GM19372 (cell line): ENCODE data around the gene TGIF1.
"Not testable (repeated sequence)": the region's sequence is repeated elsewhere in the genome, so short reads cannot be mapped to it uniquely, and the experiment has no call there.

Experiments used
- ATAC-seq: cut with Tn5 transposase; IDR thresholded peaks from one replicate; pipeline ENCODE4 v1.9.1; 2021; ENCODE audit warnings: mild to moderate bottlenecking, low read depth, moderate library complexity; ENCODE audit not compliant: unreplicated experiment

The TGIF1 gene

GRCh38 chr18:3454365-3455089 is 4.6 kb downstream of the TGIF1 start:
- ATAC-seq = no peak

GRCh38 chr18:3455090-3455635 is 5.2 kb downstream of the TGIF1 start:
- no peak for ATAC-seq

GRCh38 chr18:3455907-3456685 is 6.1 kb downstream of the TGIF1 start:
- ATAC-seq = no peak

- no peak for ATAC-seq
Measured at GRCh38 chr18:3456686-3457069, 6.7 kb downstream of the TGIF1 start.

GRCh38 chr18:3457261-3457724 is 7.3 kb downstream of the TGIF1 start:
- ATAC-seq = no peak

GRCh38 chr18:3458378-3458777 is 8.4 kb downstream of the TGIF1 start:
- ATAC-seq = no peak

GRCh38 chr18:3458952-3459853 is 9.2 kb downstream of the TGIF1 start:
- ATAC-seq = no peak

GRCh38 chr18:3460823-3461398 is 10.9 kb downstream of the TGIF1 start:
- no peak for ATAC-seq

- no peak for ATAC-seq
Measured at GRCh38 chr18:3461704-3462103, 11.7 kb downstream of the TGIF1 start.

GRCh38 chr18:3463051-3463450 is 13.1 kb downstream of the TGIF1 start:
- ATAC-seq = no peak

- ATAC-seq = no peak
Measured at GRCh38 chr18:3466045-3466444, 16.1 kb downstream of the TGIF1 start.

GRCh38 chr18:3466872-3467271 is 16.9 kb downstream of the TGIF1 start:
- no peak for ATAC-seq

- no peak for ATAC-seq
Measured at GRCh38 chr18:3468066-3468705, 18.2 kb downstream of the TGIF1 start.

- ATAC-seq = no peak
Measured at GRCh38 chr18:3468833-3469232, 18.9 kb downstream of the TGIF1 start.

- ATAC-seq = no peak
Measured at GRCh38 chr18:3471141-3471648, 21.2 kb downstream of the TGIF1 start.

- not testable (repeated sequence) for ATAC-seq
Measured at GRCh38 chr18:3472121-3472520, 22.1 kb downstream of the TGIF1 start.

- no peak for ATAC-seq
Measured at GRCh38 chr18:3472681-3473544, 22.9 kb downstream of the TGIF1 start.

- ATAC-seq = no peak
Measured at GRCh38 chr18:3478262-3478978, 28.4 kb downstream of the TGIF1 start.
